MCF 10A (cell line): ENCODE results near the gene GOLGB1. TPM values are rescaled to one million over a fixed set of nuclear protein-coding genes. Genes with fewer than 3 reads are reported as not detected.

ENCODE experiments used
- BruUV-seq: library from RNA; stranded (reverse); fragments of 400-500 nt; replicated peaks from 2 replicates; lab custom pipeline; 2021; lab: Mats Ljungman, UMichigan
- CTCF ChIA-PET: fragments of 300-600 bp; sonication (Branson Sonifier 250); formaldehyde crosslinking; extraction: SDS; loops from one replicate; lab custom pipeline; 2021; ENCODE audit warnings: antibody characterized with exemption, inconsistent platforms; lab: Yijun Ruan, JAX
- POLR2A ChIA-PET: fragments of 300-600, 350-650 bp; sonication (Branson Sonifier 250); formaldehyde crosslinking; extraction: SDS; loops from one replicate; lab custom pipeline; 2020; ENCODE audit warnings: antibody characterized with exemption, inconsistent platforms; lab: Yijun Ruan, JAX
- DNase-seq: peaks from one replicate; pipeline ENCODE4 v3.0.0-alpha.2; 2018; ENCODE audit not compliant: unreplicated experiment
- H3K27ac Mint-ChIP-seq: one replicate; pipeline ENCODE4 v1.8.0; 2022; ENCODE audit warnings: mild to moderate bottlenecking, low read depth, mixed read lengths; ENCODE audit not compliant: unreplicated experiment
- H3K27me3 Mint-ChIP-seq: one replicate; pipeline ENCODE4 v1.8.0; 2022; ENCODE audit warnings: mixed read lengths; ENCODE audit not compliant: insufficient read depth, unreplicated experiment
- H3K36me3 Mint-ChIP-seq: one replicate; pipeline ENCODE4 v1.8.0; 2022; ENCODE audit warnings: mild to moderate bottlenecking, moderate library complexity, mixed read lengths; ENCODE audit not compliant: insufficient read depth, unreplicated experiment
- H3K4me1 Mint-ChIP-seq: one replicate; pipeline ENCODE4 v1.8.0; 2022; ENCODE audit warnings: mixed read lengths; ENCODE audit not compliant: insufficient read depth, unreplicated experiment
- H3K4me3 Mint-ChIP-seq: one replicate; pipeline ENCODE4 v1.8.0; 2022; ENCODE audit warnings: mild to moderate bottlenecking, moderate library complexity, mixed read lengths; ENCODE audit not compliant: unreplicated experiment
- H3K9me3 Mint-ChIP-seq: one replicate; pipeline ENCODE4 v1.8.0; 2022; ENCODE audit warnings: mixed read lengths; ENCODE audit not compliant: unreplicated experiment
- CTCF ChIP-seq: fragments of 200-600 bp; IDR thresholded peaks from one replicate; pipeline ENCODE4 v1.8.0; 2022; ENCODE audit warnings: antibody characterized with exemption, mild to moderate bottlenecking; ENCODE audit not compliant: unreplicated experiment
- intact Hi-C: fragments of 100-400 bp; cut with micrococcal nuclease; formaldehyde crosslinking; loops from 2 replicates; pipeline ENCODE4 v1.14.1; 2022
- total RNA-seq: library from RNA; stranded (reverse); gene quantifications from 2 replicates; pipeline ENCODE4 v1.2.3, GENCODE V29; 2022

The GOLGB1 gene
- total RNA-seq, 1 experiment from 2014 or later: 62.4 TPM

GRCh38 chr3:121621491-121621890, 128.1 kb downstream of the GOLGB1 start:
- no peak overlapping the region for H3K27ac Mint-ChIP-seq
- no TSS peak for BruUV-seq
- TF ChIP-seq CTCF: no peak
- POLR2A ChIA-PET: no interaction called here
- no peak for DNase-seq
- peaks cover 11% of the 10 kb centered on the region for H3K27me3 Mint-ChIP-seq
- H3K36me3 Mint-ChIP-seq: peaks cover 6% of the 10 kb centered on the region
- H3K9me3 Mint-ChIP-seq: peaks cover 7% of the 10 kb centered on the region
- H3K4me1 Mint-ChIP-seq: peaks cover 6% of the 10 kb centered on the region
- CTCF ChIA-PET: interaction anchor here (1.4 kb wide), 1 partner anchor 13 kb away, joined by 4 read pairs; no protein-coding TSS in a partner anchor
- intact Hi-C loops: no loop called here
- H3K4me3 Mint-ChIP-seq: no peak overlapping the region

- CTCF ChIA-PET: no interaction called here
- intact Hi-C loops: no loop called here
- H3K9me3 Mint-ChIP-seq: peaks cover 7% of the 10 kb centered on the region
These were observed 129.8 kb downstream of the GOLGB1 start for GRCh38 chr3:121619691-121620090.

More at GRCh38 chr3:121619691-121620090, 129.8 kb downstream of the GOLGB1 start:
- no peak overlapping the region for H3K4me3 Mint-ChIP-seq
- H3K27ac Mint-ChIP-seq: no peak overlapping the region
- peaks cover 11% of the 10 kb centered on the region for H3K27me3 Mint-ChIP-seq
- TF ChIP-seq CTCF: no peak
- DNase-seq: no peak
- peaks cover 3% of the 10 kb centered on the region for H3K36me3 Mint-ChIP-seq
- POLR2A ChIA-PET: no interaction called here
- peaks cover 6% of the 10 kb centered on the region for H3K4me1 Mint-ChIP-seq
- BruUV-seq: no TSS peak

Other genes with a start within 250 kb of the GOLGB1 start
- 4.1 and 5.8 TPM in 2 replicates for gene POLQ, start 203.8 kb downstream of the GOLGB1 start, total RNA-seq
- gene ARGFX, start 181.8 kb downstream of the GOLGB1 start, total RNA-seq: not detected in 2 replicates
- not detected in 2 replicates for gene FBXO40, start 156.4 kb downstream of the GOLGB1 start, total RNA-seq
- gene HCLS1, start 88.8 kb downstream of the GOLGB1 start, total RNA-seq: 1.6 and 2.5 TPM in 2 replicates
- gene IQCB1, start 85.3 kb upstream of the GOLGB1 start, total RNA-seq: 33.5 and 34.6 TPM in 2 replicates
- 2.5 and 2.7 TPM in 2 replicates for gene EAF2, start 85.5 kb upstream of the GOLGB1 start, total RNA-seq
- gene SLC15A2, start 144.7 kb upstream of the GOLGB1 start, total RNA-seq: 0.79 and 1.5 TPM in 2 replicates